WI38 (cell line): ENCODE measurements around the gene AAK1.

ENCODE experiments used
- H3K4me3 ChIP-seq: 2 replicates; pipeline ENCODE4 v1.5.1; 2011; ENCODE audit warnings: low read depth, mild to moderate bottlenecking, control low read depth, low read length
- CTCF ChIP-seq: IDR thresholded peaks from 2 replicates; pipeline ENCODE4 v1.5.1; 2012; ENCODE audit warnings: low read depth, mild to moderate bottlenecking, control low read depth, low read length

Gene AAK1

DNA sequence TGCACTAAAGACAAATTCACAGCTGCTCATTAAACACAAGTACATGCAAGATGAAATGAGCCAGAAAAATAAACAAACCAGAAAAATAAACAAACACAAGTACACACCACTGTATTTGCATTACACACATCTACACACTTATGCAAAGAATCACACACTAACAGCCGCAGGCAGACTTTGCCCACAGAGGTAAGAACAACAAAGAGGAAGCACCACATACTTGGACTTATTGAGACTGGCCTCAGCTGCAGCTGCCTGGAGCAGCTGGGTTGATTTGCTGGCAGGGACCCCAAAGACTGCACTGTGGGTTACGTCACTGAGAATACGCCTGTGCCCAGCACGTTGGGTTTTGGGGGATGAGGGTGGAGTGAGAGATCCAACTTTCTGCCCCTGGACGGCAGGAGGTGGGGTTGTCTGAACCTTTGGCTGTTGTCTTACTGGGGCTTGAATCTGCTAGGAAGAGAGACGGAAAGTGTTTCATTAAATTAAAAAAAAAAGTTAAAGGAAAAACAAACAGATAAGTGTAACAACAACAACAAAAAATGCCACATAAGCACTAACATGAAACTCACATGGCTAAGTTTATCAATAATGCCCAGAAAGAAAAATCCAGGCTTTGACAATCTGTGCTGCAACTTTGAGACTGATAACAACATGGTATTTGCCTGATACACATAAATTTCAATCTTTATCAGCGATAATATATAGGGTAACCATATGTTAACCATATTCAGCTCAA is 134.4 kb downstream of the AAK1 start:
- no peak for TF ChIP-seq CTCF
- no peak overlapping the region for H3K4me3 ChIP-seq

GRCh38 chr2:69505710-69506109 is 137.8 kb downstream of the AAK1 start:
- H3K4me3 ChIP-seq: no peak overlapping the region
- no peak for TF ChIP-seq CTCF

DNA sequence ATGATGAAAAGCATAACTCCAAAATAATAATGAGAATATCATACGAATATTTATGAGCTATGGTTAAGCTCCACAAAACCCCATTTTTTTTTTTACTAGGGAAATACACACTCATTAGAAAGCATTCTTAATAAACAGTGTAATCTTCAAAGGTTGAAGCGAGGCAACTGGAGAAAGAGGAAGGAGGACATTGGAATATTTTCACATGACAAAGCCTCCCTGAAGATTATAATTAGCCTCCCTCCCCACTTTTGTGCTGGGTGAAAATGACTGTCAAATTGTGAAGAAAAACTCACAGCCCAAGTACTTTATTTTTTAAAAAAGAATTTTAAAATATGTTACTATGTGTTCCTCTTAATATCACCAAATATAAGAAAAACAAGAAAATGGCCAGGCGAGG is 142.2 kb downstream of the AAK1 start:
- TF ChIP-seq CTCF: no peak
- no peak overlapping the region for H3K4me3 ChIP-seq

- H3K4me3 ChIP-seq: no peak overlapping the region
Measured at GRCh38 chr2:69499966-69500365, 143.6 kb downstream of the AAK1 start.

DNA sequence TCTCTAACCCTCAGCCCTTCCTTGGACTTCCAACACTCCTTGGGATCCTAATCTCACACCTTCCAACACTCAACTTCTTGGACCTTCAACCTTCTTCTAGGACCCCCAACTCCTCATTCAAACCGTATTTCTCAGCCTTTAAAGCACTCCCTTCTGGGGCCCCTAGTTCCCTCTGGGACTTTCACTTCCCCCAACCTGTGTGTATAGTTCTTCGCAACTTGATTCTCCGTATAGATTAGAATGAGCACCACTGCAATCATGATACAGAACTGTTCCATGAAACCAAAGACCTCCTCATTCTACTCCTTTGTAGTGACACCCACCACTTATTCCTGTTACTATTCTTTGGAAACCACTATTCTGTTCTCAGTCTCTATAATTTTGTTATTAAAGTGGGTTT is 144.3 kb downstream of the AAK1 start:
- TF ChIP-seq CTCF: no peak
- H3K4me3 ChIP-seq: no peak overlapping the region

More at GRCh38 chr2:69499966-69500365, 143.6 kb downstream of the AAK1 start:
- no peak for TF ChIP-seq CTCF

- TF ChIP-seq CTCF: no peak
- H3K4me3 ChIP-seq: no peak overlapping the region
Measured at GRCh38 chr2:69495861-69496260, 147.7 kb downstream of the AAK1 start.

DNA sequence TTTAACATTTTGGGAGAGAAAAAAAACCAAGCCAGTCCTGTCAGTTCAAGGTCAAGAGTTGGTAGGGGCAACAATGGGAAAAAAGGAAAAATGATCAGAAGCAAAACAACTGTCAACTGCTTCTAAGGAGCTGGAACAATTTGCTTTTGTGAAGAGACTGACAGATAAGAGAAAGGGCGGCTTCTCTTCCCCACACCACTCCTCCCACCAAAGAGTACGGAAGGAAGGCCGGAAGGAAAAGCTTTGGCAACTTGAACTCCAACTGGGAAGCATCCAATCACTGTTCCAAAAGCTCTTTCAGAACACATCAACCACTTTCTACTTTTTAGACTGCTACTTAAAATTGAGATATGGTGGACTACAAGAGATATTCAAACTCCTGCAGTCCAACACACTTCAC is 148.5 kb downstream of the AAK1 start:
- no peak for TF ChIP-seq CTCF
- H3K4me3 ChIP-seq: no peak overlapping the region
